ENCODE results near the gene SARM1.
"Not testable (repeated sequence)": the region's sequence is repeated elsewhere in the genome, so short reads cannot be mapped to it uniquely, and the experiment has no call there.

Gene SARM1

DNA sequence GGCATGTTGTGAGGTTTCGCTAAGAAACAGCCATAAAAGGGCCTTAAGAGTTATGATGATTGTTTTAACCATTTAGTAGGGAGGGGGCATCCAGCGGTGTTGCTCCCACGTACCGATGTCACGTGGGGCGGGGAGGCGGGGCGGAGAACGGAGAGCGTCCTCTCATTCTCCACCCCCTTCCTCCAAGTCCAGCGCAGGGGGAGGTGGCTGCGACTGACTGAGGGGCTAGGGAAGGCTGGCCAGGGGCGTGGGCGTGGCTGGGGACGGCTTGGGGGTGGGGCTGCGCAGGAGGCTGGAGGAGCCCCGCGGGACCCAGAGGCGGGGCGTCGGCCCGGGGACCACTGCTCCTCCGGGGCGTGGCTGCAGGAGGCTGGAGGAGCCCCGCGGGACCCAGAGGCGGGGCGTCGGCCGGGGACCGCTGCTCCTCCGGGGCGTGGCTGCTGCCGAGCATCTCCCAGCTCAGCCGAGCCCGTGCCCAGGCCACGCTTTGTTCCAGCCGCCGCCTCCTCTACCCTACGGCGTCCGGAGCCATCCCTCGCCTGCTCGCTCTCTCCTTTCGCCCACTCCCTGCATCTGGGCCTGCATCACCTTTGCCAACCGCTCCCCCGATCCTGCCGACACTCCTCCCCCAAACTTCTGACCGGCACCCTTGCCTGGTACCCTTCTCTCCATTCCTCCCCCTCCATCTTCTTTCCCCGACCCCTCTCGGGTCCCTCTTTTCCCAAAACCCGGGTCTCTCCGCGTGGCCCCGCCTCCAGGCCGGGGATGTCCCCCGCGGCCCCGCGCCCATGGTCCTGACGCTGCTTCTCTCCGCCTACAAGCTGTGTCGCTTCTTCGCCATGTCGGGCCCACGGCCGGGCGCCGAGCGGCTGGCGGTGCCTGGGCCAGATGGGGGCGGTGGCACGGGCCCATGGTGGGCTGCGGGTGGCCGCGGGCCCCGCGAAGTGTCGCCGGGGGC lies at the start of gene SARM1:
Gene SARM1 (plus strand): TSS at position 450 of the 958 bp plus-strand sequence. CDS start 339 bp downstream, at position 789.
- peak; percentile 65 for DNase-seq (ENCODE audit: low read depth, low spot score)

DNA sequence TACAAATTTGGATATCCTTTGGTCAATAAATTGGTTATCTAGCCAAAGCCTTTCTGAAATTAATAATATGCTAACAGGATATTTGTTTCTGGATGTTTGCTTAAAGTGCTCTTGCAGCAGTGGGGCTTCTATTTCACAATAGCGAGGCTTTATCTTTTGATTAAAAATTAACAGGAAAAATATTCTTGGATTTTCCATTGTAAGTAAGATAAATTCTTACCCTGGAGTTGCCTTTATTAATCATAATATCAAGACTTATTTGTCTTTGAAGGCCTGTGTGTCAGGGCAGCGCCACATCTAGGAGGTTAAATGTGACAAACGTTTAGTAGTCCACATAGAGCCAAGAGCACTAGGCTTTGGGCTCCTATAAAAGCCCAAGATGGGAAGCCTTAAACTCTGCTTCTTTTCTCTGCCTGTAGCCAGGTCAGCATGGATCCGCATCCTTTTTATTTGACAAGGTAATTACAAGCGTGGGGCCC lies 47.2 kb upstream of the SARM1 start:
- DNase-seq (ENCODE audit: low read depth, low spot score): no peak

DNA sequence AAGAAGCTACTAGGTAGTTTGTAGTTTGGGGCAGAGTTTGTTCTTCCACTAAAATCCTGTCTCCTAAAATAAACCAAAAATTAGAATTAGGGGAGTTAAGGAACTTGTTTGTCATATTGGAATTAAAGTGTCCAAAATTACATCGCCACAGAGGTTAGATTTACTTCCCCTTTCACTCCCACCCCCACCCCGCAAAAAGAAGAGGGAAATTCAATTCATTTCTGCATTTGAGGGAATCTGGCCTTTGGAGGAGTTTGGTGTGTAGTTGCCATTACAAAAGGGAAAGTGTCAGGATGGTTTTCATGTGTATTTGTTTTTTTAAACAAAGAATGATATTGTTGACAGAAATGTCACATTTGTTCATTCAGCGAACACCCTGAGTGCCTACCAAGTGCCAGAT lies 46.7 kb upstream of the SARM1 start:
- DNase-seq (ENCODE audit: low read depth, low spot score): no peak

DNA sequence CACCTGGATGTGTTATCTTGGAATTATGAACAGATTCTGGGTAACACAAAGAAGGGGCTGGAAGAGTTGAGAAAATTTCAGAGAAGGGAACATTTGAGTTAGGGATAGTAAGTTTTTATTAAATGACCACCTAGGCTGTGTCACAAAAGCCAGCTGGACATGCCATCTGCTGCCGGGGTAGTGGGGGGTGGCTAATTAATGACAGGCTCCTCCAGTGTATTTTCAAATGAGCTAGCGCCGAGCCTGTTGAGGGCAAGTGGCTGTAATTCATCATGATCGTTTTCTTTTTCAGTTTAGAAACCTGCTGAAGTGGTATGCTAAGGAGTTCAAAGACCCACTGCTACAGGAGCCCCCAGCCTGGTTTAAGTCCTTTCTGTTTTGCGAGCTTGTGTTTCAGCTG lies 46.3 kb upstream of the SARM1 start:
- no peak for DNase-seq (ENCODE audit: low read depth, low spot score)

DNA sequence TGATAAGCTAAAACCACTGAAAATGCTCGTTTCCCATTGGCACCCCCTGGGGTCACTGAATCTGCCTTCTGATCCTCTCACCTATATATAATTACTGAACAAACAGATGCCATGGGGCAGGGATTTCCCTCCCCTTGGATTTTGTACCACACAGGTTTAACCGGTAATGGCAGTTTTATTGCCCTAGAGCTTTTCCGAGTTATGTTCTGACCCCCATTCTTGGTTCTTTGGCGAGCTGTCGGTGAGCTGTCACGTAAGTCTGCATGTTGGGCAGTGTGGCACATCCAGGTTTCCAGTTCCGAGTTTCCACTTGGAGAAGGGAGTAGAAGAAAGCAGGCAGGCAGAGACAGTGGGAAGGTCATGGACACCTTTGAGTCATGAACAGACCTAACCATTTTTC lies 45.4 kb upstream of the SARM1 start:
- no peak for DNase-seq (ENCODE audit: low read depth, low spot score)

DNA sequence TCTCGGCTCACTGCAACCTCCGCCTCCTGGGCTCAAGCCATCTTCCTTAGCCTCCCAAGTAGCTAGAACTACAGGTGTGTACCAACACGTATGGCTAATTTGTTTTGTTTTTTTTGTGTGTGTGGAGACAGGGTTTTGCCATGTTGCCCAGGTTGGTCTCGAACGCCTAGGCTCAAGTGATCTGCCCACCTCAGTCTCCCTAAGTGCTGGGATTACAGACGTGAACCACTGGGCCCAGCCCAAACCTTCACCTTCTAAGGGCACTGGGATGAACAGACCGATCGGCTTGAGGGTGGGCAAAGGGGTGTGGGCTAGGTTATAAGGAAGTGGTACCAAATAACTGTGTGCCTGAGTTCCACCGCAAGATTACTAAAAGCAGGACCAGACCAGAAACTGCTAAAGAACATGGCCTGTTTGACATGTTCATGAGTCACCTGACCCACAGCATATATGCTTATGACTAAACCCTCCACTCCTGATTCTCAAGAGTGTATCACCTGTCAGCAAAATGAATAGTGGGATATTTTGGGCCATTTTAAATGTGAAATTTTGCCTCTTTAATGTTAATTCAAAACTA lies 44.4 kb upstream of the SARM1 start:
- no peak for DNase-seq (ENCODE audit: low read depth, low spot score)

DNA sequence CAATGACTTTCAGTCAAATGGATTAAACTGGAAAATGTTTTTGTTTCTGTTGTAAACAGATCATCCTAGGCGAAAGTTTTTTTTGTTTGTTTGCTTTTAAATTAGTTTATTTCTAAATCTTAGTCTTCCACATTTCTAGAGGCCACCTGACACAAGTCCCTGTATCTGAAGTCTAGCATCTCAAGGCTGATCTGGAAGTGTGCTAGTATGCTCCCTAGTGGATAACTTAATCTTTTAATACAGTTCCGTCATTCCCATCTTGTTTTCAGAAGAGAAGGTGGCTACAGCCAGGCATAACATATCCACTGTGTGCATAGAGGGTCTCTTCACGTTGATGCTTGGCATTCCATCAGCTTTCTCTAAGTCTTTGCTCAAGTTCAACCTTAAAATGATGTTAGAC lies 43.8 kb upstream of the SARM1 start:
- DNase-seq (ENCODE audit: low read depth, low spot score): no peak

DNA sequence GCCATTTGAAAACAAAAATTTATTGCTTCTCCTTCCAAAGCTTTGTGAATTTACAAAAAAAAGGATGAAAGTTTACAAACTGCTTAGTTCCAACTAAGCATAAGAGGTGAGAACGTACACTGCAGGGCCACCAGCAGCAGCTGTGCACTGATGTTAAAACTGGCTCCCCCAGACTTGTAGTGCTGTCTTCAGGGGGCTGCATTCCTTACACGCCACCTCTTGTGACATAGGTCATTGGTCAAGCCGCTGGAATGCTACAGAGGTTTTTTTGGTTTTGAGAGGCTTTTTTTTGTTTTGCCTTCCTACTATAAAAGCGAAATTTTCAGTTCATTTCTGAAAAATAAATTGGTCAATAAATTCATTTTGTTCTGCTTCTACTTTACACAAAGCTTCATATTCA lies 43.2 kb upstream of the SARM1 start:
- no peak for DNase-seq (ENCODE audit: low read depth, low spot score)

DNA sequence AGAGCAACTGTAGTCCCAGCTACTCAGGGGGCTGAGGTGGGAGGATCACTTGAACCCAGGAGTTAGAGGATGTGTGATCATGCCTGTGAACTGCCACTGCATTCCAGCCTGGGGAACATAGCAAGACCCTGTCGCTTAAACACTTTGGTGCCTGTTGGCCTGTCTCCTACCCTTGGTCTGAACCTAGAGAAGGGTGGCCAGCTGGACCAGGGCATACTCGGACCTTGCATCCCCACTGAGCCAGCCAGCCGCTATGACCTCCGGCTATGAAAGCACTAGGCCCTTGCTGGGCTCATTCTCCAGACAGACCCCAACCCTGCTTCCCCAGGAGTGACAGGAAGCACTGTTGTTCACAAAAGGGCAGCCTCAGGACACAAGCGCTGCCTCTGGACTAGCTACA lies 40.8 kb upstream of the SARM1 start:
- DNase-seq (ENCODE audit: low read depth, low spot score): no peak

DNA sequence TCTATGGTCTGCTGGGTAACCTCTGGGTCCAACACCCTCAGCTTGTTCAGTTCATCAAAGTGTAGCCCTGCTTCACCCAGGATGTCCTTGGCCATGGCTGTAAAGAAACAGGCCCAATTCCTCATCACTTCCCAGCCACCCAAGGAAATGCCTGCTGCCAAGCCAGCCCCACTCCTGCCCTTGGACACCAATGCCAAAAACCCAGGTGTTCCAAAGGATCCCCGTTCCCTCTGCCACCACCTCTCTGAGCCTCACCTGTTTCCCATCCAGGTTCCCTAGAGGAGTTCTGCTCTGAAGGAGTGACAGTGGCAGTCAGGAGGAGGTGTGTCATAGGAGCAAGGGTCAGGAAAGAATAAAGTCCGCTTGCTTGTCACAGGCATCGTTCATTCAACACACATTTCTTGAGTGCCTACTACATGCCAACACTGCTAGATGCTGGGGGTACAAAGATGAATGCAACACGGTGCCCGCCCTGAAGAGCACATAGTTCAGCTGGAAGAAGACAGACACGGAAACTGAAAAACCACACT lies 39.5 kb upstream of the SARM1 start:
- no peak for DNase-seq (ENCODE audit: low read depth, low spot score)

DNA sequence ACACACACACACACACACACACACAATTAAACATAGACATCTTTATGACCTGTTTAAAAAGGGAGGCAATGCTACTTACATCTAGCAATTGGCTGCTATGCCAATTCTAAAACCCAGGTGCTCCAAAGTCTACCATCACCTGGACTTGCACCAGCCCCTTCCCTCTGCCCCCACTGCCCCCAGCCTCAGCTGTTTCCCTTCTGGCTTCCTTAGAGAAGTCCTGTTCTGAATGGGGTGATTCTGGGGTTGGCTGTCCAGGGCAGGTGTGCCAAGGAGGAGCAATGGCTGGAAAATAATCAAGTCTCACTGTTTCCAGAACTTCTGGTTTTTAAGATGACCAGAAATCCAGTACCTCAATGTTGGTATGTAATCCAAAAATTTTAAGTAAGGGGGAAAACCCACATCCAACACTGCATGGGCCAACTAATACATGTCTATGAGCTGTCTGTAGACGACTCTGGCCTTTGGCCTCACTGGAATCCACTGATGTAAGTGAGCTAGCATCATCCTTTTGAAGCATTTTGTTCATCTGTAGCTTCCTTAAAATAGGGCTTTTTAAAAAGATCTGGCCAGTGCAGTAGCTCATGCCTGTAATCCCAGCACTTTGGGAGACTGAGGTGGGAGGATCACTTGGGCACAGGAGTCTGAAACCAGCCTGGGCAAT lies 38.3 kb upstream of the SARM1 start:
- DNase-seq (ENCODE audit: low read depth, low spot score): no peak

DNA sequence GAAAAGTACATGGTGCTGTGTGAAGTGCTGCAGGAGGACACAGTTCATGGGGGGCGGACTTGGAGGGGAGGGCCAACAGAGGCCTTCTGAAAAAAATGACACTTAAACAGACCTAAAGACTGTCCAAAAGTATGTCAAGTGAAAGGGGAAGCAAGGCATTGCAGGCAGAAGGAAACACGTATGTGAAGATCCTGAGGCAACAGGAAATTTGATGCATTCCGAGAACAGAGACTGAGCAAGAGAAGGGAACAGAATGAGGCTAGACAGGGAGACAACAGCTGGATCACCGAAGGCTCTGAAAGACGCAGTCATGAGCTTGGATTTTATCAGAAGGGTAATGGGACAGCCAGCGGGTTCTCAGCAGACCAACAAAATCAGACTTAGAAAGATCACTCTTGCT lies 37.3 kb upstream of the SARM1 start:
- DNase-seq (ENCODE audit: low read depth, low spot score): no peak

DNA sequence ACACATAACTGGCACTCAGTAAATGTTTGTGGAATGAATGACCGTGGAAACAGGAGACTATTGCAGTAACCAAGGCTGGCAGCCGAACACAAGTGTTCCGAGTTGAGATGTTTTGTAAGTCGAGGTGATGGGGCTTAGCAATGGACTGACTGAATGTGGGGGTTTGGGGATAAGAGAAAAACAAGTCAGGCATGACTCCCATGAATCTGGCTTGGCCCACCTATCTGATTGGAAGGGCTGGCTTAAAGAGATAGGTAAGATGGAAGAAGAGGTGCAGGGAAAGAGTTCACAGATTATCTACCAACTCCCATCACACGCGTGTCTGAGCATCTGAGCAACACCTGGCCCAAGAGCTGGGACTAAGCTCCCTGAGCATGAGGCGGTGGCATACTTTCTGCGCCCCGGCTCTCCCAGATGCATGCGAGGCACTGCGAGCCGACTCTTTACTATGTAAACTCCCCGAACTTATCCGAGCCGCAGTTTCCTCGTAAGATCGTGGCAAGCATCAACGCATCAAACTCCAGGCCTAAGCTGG lies 36.8 kb upstream of the SARM1 start:
- DNase-seq (ENCODE audit: low read depth, low spot score): no peak

DNA sequence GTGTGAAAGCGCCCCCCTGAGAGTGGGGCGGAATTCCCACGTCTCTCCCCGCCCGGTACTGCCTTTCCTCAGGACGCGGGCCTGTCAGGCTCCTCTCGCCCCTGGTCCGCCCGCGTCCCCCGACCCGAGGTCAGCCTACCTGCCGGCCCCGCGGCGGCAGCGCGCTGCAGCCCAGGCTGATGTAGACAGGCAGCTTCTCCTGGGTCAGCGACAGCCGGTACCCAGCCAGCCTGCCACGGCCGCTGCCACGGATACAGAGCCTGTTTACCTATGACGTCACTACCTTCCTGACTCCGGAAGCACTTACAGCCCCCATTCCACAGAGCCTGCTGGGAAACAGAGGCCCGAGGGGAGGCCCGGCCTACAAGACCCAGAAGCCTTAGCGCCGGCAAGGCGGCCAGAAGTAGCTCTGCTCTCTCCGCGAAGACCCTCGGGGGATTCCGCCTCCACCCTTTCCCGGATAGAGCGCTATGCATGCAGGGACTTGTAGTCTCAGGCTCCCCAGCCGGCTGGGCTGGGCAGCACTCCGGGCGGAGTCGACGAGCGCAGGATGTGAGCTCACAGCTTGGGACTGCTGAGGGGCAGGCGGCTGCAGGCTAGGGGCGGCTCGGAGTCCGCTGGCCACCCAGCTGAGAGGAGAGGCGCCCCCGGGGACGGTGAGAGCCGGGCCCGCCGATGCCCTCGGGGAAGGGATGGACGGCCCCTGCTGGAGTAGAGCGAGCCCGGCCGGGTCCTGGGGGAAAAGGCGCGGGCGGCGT lies 36.1 kb upstream of the SARM1 start, which contains the start of the genes IFT20 and TNFAIP1:
Gene IFT20 (minus strand): TSS at position 272 of the 758 bp plus-strand sequence. CDS start 3,487 bp downstream, outside the sequence.
Gene TNFAIP1 (plus strand): TSS at position 561 of the 758 bp plus-strand sequence. CDS start 3,761 bp downstream, outside the sequence.
- peak; percentile 100 for DNase-seq (ENCODE audit: low read depth, low spot score)

DNA sequence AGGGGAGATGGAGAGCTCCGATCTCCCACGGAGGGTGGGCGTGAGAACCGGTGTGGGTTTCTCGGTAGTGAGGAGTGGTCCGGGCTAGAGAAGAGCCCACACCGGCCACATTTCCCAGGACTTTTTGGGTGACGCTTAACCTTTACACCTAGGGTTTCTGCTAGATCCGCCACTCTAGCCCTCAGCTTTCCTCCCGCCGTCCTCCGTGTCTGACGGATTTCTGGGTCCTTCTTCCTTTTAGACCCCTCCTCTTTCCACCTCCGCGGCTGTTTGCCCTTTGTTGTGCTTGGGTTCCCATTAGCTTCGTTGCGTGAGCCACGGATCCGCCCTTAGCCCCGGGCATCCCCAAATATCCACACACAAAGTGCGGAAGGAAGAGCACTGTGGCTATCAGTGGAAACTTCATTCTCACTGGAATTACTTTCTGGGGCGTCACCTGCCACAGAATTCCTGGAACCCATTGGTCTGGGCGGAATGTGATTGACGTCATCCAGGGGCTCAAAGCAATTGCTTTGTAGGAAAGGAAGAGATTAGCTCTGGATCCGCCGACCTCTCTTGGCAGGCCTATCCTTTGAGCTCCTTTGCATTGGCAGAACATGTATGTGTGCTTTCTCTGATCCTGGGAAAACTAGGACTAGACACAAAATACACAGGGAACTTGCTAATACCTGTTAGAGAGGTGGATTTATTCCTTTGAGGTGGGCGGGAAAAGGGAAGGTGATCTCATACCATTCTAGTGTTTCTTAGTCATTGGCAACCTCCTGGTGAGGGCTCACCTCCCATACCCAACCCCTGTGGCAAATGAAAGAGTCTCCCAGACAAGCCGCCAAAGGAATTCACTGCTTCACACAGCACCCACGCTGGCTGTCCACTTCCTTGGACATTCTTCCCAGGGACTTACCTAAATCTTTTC lies 35.3 kb upstream of the SARM1 start:
- DNase-seq (ENCODE audit: low read depth, low spot score): no peak

DNA sequence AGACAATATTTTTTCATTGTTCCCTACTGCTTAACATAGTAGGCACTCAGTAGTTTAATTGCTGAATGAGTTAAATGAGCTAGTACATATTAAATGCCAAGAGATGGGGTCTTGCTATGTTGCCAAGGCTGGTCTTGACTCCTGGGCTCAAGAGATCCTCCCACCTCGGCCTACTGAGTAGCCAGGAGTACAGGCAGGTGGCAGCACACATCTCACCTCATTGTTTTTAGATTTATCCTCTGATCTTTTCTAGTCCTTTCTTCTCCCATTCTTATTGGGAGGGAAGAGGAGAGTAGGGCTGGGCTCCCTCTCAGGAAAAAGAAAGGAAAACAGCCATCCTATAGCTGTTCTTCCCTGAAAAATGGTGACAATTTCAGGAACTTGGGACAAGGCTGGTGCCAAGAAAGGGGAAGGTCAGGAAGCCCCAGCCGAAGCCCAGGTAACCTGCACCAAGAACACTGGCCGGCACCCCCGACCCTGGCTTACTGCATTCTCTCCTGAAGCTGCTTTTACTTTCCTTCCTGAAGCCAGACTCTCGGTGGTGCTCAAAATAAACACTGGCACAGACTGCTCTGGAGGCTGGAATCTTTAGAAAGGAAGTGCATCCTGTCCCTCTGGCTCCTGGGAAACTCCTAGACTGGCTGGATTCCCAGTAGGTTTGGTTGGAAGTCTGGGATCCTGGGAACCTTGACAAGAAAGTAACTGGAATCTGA lies 33.3 kb upstream of the SARM1 start:
- DNase-seq (ENCODE audit: low read depth, low spot score): no peak

DNA sequence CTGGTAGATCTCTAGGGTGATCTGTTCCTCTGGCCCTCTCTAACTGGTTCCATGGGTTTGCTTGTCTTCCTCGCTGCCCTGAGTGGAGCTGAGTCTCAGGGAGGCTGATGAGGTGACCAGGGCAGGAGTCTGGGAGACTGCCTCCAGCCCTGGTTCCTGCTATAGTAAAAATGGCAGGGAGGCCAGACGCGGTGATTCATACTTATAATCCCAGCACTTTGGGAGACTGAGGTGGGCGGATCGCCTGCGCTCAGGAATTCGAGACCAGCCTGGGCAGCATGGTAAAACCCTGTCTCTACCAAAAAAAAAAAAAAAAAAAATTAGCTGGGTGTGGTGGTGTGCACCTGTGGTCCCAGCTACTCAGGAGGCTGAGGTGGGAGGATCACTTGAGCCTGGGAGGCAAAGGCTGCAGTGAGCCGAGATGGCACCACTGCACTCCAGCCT lies 32.7 kb upstream of the SARM1 start:
- not testable (repeated sequence) for DNase-seq (ENCODE audit: low read depth, low spot score)

DNA sequence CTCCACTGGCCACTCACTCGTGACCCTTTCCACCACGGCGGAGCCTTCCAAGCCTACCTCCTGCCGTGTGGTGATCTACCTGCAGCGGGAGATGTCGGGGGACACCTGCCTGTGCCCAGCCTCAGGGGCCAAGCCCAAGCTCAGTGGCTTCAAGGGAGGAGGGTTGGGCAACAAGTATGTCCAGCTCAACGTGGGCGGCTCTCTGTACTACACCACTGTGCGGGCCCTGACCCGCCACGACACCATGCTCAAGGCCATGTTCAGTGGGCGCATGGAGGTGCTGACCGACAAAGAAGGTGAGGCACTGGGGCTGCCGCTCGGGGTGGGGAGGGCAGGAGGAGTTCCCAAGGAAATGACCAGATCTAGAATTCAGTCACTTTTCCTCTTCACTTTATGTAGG lies 32.1 kb upstream of the SARM1 start:
- DNase-seq (ENCODE audit: low read depth, low spot score): no peak

DNA sequence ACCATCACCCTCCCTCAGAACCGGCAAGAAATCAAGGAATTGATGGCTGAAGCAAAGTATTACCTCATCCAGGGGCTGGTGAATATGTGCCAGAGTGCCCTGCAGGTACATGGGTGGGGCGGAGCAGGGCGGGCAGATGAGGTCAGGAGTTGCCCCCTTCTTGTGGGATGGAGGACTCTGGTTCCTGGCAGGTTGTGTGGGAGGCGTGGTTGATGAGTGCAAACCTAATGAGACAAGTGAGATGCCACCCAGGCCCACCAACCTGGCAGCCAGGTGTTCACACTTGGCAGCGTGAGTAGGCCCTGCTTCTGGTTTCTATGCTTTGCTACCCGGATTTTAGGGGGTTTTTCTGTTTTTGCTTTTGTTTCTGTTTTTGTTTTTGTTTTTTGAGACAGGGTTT lies 31.1 kb upstream of the SARM1 start:
- DNase-seq (ENCODE audit: low read depth, low spot score): no peak

All from smooth muscle cell of the brain vasculature (primary cell).